Measurements from ENCODE around the gene NOM1. TPM values are rescaled to one million over a fixed set of nuclear protein-coding genes. Genes with fewer than 3 reads are reported as not detected.

NOM1 gene
- total and polyA plus RNA-seq, 2 donors (not counting 3 experiments of a cell fraction or from before 2014, with no cell fraction given): 13.7 to 38.6 TPM

DNA sequence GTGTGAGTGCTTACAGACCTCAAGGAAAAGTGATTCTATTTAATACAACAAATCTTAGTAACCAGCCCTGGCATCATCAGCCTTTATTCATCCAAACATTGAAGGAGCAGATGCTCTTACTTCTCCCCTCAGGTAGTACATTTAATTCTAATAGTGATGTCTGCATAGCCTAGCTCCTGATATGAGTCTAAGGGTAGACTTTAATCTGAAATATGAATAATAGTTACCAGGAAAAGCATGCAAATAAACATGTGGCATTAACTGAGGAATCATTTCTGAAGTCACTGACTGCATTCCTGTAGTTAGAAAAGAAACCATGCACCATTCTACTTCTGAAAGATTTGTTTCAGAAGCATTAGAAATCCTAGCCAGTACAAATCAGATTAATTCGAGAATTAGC is 30.9 kb upstream of the NOM1 start:
- Histone ChIP-seq H3K9ac (replicated peaks; ENCODE audit: extremely low read depth, insufficient read depth, low read length) (no peak overlapping the region), H3K79me2 (ENCODE audit: control insufficient read depth, insufficient read depth, low read length) (no peaks in the 10 kb centered on the region), H3K9me1 (replicated peaks; ENCODE audit: control insufficient read depth, extremely low read depth, insufficient read depth, low read length) (no peaks in the 10 kb centered on the region), H3K27ac (ENCODE audit: insufficient read depth, low read depth, low read length) (no peak overlapping the region), H3K36me3 (ENCODE audit: control insufficient read depth in 2 of 2, extremely low read depth in 1 of 2, insufficient read depth in 2 of 2, low read length in 2 of 2) (no peaks in the 10 kb centered on the region), H3K27me3 (ENCODE audit: control insufficient read depth in 2 of 2, insufficient read depth in 2 of 2, low read length in 2 of 2) (peaks cover 8 to 12% of the 10 kb centered on the region in 2 experiments), H2AFZ (ENCODE audit: low read depth, low read length) (no peak overlapping the region), H3K9me3 (replicated peaks; ENCODE audit: control insufficient read depth, insufficient read depth, low read length) (no peaks in the 10 kb centered on the region), H3K4me1 (ENCODE audit: control insufficient read depth, extremely low read depth, insufficient read depth, low read length) (no peaks in the 10 kb centered on the region), H3K4me2 (ENCODE audit: insufficient read depth, low read length) (no peak overlapping the region), H4K20me1 (replicated peaks; ENCODE audit: control insufficient read depth, extremely low read depth, insufficient read depth, low read length) (no peaks in the 10 kb centered on the region), H3K4me3 (replicated peaks in 1 of 3; ENCODE audit: insufficient read depth in 1 of 3, low read depth in 1 of 3, low read length in 3 of 3) (no peak overlapping the region)
- TF ChIP-seq MYC (IDR thresholded peaks at IDR 0.05; ENCODE audit: low read depth, low read length) (no peak), EZH2 (IDR thresholded peaks at IDR 0.05; ENCODE audit: borderline replicate concordance, low read depth, low read length, severe bottlenecking) (no peak), MAX (IDR thresholded peaks at IDR 0.05; ENCODE audit: insufficient read depth, insufficient read length) (no peak), POLR2A (IDR thresholded peaks at IDR 0.05; ENCODE audit: low read depth, low read length) (no peak), JUN (IDR thresholded peaks at IDR 0.05; ENCODE audit: borderline replicate concordance, insufficient read depth, insufficient read length, low read depth) (no peak), GATA2 (IDR thresholded peaks at IDR 0.05; ENCODE audit: insufficient read depth, insufficient read length, low read depth, low read length) (no peak), POLR2AphosphoS5 (IDR thresholded peaks at IDR 0.05; ENCODE audit: insufficient read depth, low read depth, low read length) (no peak), FOS (IDR thresholded peaks at IDR 0.05; ENCODE audit: borderline replicate concordance, insufficient read depth, low read length) (no peak)
- TF ChIP-seq, protein P1, sequence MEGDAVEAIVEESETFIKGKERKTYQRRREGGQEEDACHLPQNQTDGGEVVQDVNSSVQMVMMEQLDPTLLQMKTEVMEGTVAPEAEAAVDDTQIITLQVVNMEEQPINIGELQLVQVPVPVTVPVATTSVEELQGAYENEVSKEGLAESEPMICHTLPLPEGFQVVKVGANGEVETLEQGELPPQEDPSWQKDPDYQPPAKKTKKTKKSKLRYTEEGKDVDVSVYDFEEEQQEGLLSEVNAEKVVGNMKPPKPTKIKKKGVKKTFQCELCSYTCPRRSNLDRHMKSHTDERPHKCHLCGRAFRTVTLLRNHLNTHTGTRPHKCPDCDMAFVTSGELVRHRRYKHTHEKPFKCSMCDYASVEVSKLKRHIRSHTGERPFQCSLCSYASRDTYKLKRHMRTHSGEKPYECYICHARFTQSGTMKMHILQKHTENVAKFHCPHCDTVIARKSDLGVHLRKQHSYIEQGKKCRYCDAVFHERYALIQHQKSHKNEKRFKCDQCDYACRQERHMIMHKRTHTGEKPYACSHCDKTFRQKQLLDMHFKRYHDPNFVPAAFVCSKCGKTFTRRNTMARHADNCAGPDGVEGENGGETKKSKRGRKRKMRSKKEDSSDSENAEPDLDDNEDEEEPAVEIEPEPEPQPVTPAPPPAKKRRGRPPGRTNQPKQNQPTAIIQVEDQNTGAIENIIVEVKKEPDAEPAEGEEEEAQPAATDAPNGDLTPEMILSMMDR (IDR thresholded peaks at IDR 0.05; ENCODE audit: extremely low read depth in 1 of 2, insufficient read depth in 1 of 2, low read depth in 1 of 2, low read length in 2 of 2): no peak
- BruUV-seq (replicated peaks): no TSS peak
- ChIA-PET CTCF (no interaction called here), POLR2A (no interaction called here)
- dilution Hi-C loops (cut with MboI; ENCODE audit: extremely low pct_ligation_motif_present, low sequenced_read_pairs): no loop called here
- FAIRE-seq (no peak), DNase-seq (ENCODE audit: low read depth, low spot score) (no peak)
- intact Hi-C loops (cut with micrococcal nuclease): no loop called here

Data from endothelial cell of umbilical vein (primary cell).